SK-N-SH treated with all-trans-retinoic acid at 6 μM for 48 hours (cell line): ENCODE data around the gene SMLR1.
"Not testable (repeated sequence)": the region's sequence is repeated elsewhere in the genome, so short reads cannot be mapped to it uniquely, and the experiment has no call there.

Experiments used
- ATAC-seq: fragments of 200-7000 bp; cut with Tn5 transposase; 3 replicates; pipeline ENCODE4 v1.9.1; 2020; ENCODE audit warnings: mild to moderate bottlenecking, moderate library complexity
- BACH2 ChIP-seq: fragments of 250-450 bp; sonication (Bioruptor Pico); IDR thresholded peaks from 2 replicates; pipeline ENCODE4 v1.9.0; 2021; ENCODE audit warnings: mild to moderate bottlenecking, borderline replicate concordance
- PPARA ChIP-seq: fragments of 250-450 bp; sonication (Bioruptor Pico); IDR thresholded peaks from 2 replicates; pipeline ENCODE4 v1.5.0; 2020; ENCODE audit warnings: mild to moderate bottlenecking, borderline replicate concordance
- RARB ChIP-seq: fragments of 250-450 bp; sonication (Bioruptor Pico); IDR thresholded peaks from 2 replicates; pipeline ENCODE4 v1.8.0; 2021; ENCODE audit warnings: mild to moderate bottlenecking, moderate library complexity
- SNAI2 ChIP-seq: fragments of 250-450 bp; sonication (Bioruptor Pico); IDR thresholded peaks from 2 replicates; pipeline ENCODE4 v1.5.0; 2020; ENCODE audit warnings: mild to moderate bottlenecking, moderate library complexity
- TCF4 ChIP-seq: fragments of 250-450 bp; sonication (Bioruptor Pico); IDR thresholded peaks from 2 replicates; pipeline ENCODE4 v1.8.0; 2021; ENCODE audit warnings: mild to moderate bottlenecking, moderate library complexity, borderline replicate concordance
- TOX ChIP-seq: fragments of 250-450 bp; sonication (Bioruptor Pico); IDR thresholded peaks from 2 replicates; pipeline ENCODE4 v1.8.0; 2021; ENCODE audit warnings: mild to moderate bottlenecking, moderate library complexity, borderline replicate concordance
- ZNF565 ChIP-seq: fragments of 450-650 bp; formaldehyde crosslinking; conservative IDR thresholded peaks from 2 replicates; pipeline ENCODE4 v1.5.0; 2020; ENCODE audit warnings: low read depth, mild to moderate bottlenecking, moderate library complexity
- ZNF70 ChIP-seq: fragments of 450-650 bp; formaldehyde crosslinking; IDR thresholded peaks from 2 replicates; pipeline ENCODE4 v1.5.0; 2020; ENCODE audit warnings: mild to moderate bottlenecking, moderate library complexity
- TF ChIP-seq, protein P1 (sequence below): fragments of 250-450 bp; sonication (Bioruptor Pico); IDR thresholded peaks from 2 replicates; pipeline ENCODE4 v1.5.1; 2020; ENCODE audit warnings: low read depth, mild to moderate bottlenecking, moderate library complexity
- TF ChIP-seq, protein P2 (sequence below): fragments of 250-450 bp; sonication (Bioruptor Pico); IDR thresholded peaks from 2 replicates; pipeline ENCODE4 v1.5.0; 2020; ENCODE audit warnings: mild to moderate bottlenecking, moderate library complexity
- TF ChIP-seq, protein P3 (sequence below): fragments of 250-450 bp; sonication (Bioruptor Pico); IDR thresholded peaks from 2 replicates; pipeline ENCODE4 v1.5.1; 2021; ENCODE audit warnings: mild to moderate bottlenecking, moderate library complexity
- TF ChIP-seq, protein P4 (sequence below): fragments of 250-450 bp; sonication (Bioruptor Pico); IDR thresholded peaks from 2 replicates; pipeline ENCODE4 v1.8.0; 2020; ENCODE audit warnings: mild to moderate bottlenecking, moderate library complexity, borderline replicate concordance

Gene SMLR1

DNA sequence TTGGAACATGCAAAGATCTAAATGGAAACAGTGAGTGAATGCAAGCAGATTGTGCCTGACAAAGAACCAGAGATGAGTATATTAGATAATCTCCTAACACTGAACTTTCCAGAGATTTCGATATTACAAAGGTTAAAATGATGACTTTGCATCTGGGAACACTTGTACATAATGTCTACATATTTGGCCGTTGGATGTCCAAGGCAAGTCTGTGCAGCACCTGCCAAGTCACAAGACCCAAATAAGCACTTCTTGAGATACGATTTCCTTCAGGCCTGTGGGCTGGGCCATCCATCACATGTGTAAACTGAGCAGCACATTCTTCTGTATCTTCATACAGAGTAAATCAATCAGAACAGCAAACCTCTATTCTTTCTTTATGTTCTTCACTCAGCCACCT lies 32.5 kb upstream of the SMLR1 start (continued):
- TF ChIP-seq, protein P1, sequence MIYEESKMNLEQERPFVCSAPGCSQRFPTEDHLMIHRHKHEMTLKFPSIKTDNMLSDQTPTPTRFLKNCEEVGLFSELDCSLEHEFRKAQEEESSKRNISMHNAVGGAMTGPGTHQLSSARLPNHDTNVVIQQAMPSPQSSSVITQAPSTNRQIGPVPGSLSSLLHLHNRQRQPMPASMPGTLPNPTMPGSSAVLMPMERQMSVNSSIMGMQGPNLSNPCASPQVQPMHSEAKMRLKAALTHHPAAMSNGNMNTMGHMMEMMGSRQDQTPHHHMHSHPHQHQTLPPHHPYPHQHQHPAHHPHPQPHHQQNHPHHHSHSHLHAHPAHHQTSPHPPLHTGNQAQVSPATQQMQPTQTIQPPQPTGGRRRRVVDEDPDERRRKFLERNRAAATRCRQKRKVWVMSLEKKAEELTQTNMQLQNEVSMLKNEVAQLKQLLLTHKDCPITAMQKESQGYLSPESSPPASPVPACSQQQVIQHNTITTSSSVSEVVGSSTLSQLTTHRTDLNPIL (CRISPR knock-in tag), result no peak

DNA sequence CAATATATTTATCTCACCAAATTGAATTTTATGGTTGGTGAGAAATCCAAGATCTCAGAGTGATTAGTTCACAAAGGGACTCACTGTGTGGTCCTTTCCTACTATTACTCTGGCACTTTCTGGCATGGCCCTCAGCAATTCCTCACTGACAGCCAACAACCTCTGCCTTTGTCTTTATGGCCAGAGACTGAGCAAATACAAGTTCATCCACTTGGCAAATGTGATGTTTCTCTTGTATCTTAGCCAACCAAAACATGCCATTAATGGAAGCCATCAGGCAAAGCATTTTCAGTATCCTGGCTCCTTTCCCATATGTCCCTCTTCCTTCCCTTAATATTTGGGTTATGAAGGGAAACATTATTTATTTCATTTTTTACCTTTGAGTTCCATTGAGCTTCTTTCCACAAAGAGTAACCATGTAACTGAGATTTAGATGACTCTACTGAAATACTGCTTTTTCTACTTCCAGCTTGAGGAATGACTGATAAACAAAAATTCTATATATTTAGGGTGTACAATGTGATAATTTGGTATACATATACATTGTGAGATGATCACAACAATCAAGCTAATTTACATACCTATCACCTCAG lies 30.8 kb upstream of the SMLR1 start:
- peak; percentile 96 for ATAC-seq
- TF ChIP-seq RARB (CRISPR knock-in tag) (peak; percentile 60; the same call in 1 of the 2 replicates), ZNF70 (CRISPR knock-in tag) (no peak)

DNA sequence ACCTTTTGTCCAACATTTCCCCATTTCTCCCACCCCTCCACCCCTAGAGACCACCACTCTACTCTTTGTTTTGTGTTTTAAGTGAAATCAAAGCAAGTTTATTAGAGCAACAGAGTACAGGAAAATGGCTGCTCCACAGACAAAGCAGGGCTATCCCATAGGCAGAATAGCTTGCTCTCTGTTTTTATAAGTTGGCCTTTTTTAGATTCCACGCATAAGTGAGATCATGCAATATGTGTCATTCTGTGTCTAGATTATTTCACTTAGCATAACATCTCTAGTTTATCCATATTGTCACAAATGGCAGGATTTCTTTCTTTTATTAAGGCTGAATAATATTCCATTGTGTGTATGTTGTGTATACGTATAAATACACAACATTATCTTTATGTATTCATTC lies 30.1 kb upstream of the SMLR1 start:
- TF ChIP-seq SNAI2 (CRISPR knock-in tag) (no peak), ZNF70 (CRISPR knock-in tag) (no peak)
- no peak for ATAC-seq

DNA sequence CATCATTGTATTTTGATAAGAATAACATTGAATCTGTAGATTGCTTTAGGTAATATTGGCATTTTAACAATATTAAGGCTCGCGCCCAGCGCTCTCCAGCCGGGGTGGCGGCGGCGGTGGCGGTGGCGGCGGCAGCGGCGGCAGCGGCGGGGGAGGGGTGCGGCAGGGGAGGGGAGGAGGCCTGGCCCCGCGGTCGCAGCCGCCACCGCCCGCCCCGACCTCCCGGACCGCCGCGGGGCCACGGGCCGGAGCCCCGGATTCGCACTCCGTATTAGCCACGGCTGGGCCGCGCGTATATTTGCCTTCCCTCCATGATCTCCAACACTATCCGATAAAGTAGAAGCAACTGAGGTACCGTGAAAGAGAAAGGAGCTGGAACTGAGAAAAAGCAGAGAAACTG lies 25.8 kb upstream of the SMLR1 start:
- ATAC-seq, result not testable (repeated sequence)

DNA sequence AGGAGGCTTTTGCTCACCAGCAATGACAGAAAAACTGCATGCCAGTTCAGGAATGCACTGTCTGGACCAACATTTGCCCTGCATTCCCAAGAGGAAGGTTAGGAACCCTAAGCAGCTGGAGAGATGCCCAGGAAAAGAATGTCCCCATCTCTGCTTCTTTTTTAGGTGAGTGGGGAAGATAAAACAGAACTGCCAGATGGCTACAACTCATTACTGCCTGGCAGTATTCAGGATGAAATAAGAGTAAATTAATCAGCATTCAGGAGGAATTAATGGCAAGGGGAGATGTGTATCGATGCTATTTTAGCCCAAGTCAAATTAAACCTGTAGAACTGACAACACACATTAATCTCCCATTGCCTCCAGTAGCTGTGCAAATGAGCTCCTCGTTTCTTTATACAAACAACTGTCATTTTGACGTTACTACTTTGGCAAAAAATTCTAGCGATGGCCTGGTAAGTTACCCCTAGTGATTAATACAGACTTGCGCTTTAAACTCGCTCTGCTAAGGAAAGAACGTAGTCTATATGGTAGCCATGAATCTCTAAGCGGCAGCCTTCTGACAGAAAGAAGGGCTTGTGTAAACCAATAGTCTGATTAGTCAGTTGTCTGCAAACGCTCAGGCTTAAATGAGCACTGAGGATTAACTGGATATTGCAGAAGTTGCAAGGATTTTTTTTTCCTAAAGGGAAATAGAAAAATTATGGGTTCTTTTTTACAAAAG lies 16.7 kb upstream of the SMLR1 start:
- TF ChIP-seq, protein P2, sequence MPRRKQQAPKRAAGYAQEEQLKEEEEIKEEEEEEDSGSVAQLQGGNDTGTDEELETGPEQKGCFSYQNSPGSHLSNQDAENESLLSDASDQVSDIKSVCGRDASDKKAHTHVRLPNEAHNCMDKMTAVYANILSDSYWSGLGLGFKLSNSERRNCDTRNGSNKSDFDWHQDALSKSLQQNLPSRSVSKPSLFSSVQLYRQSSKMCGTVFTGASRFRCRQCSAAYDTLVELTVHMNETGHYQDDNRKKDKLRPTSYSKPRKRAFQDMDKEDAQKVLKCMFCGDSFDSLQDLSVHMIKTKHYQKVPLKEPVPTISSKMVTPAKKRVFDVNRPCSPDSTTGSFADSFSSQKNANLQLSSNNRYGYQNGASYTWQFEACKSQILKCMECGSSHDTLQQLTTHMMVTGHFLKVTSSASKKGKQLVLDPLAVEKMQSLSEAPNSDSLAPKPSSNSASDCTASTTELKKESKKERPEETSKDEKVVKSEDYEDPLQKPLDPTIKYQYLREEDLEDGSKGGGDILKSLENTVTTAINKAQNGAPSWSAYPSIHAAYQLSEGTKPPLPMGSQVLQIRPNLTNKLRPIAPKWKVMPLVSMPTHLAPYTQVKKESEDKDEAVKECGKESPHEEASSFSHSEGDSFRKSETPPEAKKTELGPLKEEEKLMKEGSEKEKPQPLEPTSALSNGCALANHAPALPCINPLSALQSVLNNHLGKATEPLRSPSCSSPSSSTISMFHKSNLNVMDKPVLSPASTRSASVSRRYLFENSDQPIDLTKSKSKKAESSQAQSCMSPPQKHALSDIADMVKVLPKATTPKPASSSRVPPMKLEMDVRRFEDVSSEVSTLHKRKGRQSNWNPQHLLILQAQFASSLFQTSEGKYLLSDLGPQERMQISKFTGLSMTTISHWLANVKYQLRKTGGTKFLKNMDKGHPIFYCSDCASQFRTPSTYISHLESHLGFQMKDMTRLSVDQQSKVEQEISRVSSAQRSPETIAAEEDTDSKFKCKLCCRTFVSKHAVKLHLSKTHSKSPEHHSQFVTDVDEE, result no peak
- TF ChIP-seq PPARA (CRISPR knock-in tag) (no peak), SNAI2 (CRISPR knock-in tag) (no peak), TOX (0 out of 2 replicates have a peak, but pooled peaks have one; percentile 5), BACH2 (no peak), TCF4 (CRISPR knock-in tag) (no peak)
- TF ChIP-seq, protein P3, sequence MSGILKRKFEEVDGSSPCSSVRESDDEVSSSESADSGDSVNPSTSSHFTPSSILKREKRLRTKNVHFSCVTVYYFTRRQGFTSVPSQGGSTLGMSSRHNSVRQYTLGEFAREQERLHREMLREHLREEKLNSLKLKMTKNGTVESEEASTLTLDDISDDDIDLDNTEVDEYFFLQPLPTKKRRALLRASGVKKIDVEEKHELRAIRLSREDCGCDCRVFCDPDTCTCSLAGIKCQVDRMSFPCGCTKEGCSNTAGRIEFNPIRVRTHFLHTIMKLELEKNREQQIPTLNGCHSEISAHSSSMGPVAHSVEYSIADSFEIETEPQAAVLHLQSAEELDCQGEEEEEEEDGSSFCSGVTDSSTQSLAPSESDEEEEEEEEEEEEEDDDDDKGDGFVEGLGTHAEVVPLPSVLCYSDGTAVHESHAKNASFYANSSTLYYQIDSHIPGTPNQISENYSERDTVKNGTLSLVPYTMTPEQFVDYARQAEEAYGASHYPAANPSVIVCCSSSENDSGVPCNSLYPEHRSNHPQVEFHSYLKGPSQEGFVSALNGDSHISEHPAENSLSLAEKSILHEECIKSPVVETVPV, result no peak
- peak; percentile 89 for ATAC-seq

DNA sequence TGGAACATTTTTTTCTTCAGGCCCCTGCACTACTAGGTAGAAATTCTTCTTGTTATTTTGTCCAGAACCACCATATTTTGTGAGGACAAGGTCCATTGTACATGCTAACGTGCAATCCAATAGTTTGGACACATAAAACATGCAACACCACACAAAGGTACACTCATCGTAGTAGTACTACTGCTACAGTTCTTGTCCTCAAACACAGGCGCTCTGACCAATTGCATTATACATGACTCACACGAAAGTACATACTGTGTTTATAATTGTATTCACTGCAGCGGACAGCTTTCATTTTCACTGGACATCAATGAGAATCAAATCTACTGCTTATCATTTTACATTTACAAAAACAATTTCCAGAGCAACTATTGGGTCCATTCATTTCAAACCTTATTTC lies 15.3 kb upstream of the SMLR1 start:
- ATAC-seq, result peak; percentile 71

More for the DNA sequence above, 15.3 kb upstream of the SMLR1 start:
- TF ChIP-seq, protein P2, result no peak
- no peak for TF ChIP-seq ZNF70 (CRISPR knock-in tag)
- no peak for TF ChIP-seq ZNF565
- TF ChIP-seq, protein P4, sequence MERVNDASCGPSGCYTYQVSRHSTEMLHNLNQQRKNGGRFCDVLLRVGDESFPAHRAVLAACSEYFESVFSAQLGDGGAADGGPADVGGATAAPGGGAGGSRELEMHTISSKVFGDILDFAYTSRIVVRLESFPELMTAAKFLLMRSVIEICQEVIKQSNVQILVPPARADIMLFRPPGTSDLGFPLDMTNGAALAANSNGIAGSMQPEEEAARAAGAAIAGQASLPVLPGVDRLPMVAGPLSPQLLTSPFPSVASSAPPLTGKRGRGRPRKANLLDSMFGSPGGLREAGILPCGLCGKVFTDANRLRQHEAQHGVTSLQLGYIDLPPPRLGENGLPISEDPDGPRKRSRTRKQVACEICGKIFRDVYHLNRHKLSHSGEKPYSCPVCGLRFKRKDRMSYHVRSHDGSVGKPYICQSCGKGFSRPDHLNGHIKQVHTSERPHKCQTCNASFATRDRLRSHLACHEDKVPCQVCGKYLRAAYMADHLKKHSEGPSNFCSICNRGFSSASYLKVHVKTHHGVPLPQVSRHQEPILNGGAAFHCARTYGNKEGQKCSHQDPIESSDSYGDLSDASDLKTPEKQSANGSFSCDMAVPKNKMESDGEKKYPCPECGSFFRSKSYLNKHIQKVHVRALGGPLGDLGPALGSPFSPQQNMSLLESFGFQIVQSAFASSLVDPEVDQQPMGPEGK (CRISPR knock-in tag), result no peak
- 0 out of 2 replicates have a peak, but pooled peaks have one; percentile 29 for TF ChIP-seq TOX
